Breast epithelium (tissue), 3 donors: Measurements from ENCODE around the gene RGS12.

ENCODE experiments used
- POLR2AphosphoS5 ChIP-seq, 3 donors: sonication (generic); formaldehyde crosslinking; IDR thresholded peaks; one replicate each; pipeline ENCODE4 v1.6.1; 2017; ENCODE audit warnings: antibody characterized with exemption in 3 of 3
- TF ChIP-seq, protein P1 (sequence below), 3 donors: fragments of 450-650 bp; IDR thresholded peaks; one replicate each; pipeline ENCODE4 v1.5.1; 2016 to 2017; ENCODE audit warnings: antibody characterized with exemption in 3 of 3, mild to moderate bottlenecking in 3 of 3, moderate library complexity in 3 of 3

DNA sequence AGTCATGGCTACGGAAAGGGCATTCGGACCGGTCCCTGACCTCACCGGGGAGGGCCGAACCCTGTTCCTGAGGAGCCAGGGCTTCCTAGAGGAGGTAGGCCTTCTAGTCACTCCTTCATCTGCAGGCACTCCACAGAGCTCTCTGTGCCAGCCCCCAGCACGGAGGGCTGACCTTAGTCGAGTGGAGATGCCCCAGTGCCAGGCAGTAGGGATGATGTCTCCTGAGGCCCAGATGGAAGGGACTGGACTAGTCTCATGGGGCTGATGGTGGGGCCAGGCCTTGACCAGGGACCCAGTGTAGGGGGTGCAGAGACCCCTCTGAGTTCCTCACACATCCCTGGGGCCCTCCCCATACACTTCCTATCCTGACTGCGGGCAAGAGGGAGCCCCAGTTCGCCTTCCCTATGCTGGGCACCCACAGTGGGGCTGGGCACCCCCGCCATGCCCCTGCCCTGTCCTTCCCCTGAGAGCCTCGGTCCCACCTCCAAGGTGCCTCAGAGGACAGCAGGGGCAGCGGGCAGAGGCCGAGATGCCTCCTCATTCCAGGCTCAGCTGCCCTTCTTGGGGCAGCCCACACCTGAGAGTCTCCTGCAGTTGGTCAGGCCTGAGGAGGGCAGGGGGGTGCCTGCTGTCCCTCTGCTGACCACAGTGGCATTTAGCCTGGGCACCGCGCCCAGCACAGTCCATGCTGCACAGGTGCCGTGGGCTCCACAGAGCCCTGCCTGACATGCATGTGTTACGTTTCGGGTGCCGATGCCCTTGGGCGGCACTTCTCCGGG is 45.2 kb upstream of the RGS12 start:
- TF ChIP-seq, protein P1, sequence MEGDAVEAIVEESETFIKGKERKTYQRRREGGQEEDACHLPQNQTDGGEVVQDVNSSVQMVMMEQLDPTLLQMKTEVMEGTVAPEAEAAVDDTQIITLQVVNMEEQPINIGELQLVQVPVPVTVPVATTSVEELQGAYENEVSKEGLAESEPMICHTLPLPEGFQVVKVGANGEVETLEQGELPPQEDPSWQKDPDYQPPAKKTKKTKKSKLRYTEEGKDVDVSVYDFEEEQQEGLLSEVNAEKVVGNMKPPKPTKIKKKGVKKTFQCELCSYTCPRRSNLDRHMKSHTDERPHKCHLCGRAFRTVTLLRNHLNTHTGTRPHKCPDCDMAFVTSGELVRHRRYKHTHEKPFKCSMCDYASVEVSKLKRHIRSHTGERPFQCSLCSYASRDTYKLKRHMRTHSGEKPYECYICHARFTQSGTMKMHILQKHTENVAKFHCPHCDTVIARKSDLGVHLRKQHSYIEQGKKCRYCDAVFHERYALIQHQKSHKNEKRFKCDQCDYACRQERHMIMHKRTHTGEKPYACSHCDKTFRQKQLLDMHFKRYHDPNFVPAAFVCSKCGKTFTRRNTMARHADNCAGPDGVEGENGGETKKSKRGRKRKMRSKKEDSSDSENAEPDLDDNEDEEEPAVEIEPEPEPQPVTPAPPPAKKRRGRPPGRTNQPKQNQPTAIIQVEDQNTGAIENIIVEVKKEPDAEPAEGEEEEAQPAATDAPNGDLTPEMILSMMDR (IDR thresholded peaks at IDR 0.05) = no peak
- TF ChIP-seq POLR2AphosphoS5 (IDR thresholded peaks at IDR 0.05) = no peak
